GM21423 (cell line): ENCODE data around the gene CST3.
"Not testable (repeated sequence)": the region's sequence is repeated elsewhere in the genome, so short reads cannot be mapped to it uniquely, and the experiment has no call there.

Experiments used
- ATAC-seq: cut with Tn5 transposase; IDR thresholded peaks from one replicate; pipeline ENCODE4 v1.9.1; 2021; ENCODE audit warnings: mild to moderate bottlenecking, moderate library complexity; ENCODE audit not compliant: unreplicated experiment

Gene CST3

GRCh38 chr20:23662276-23662870 lies 24.6 kb upstream of the CST3 start:
- no peak for ATAC-seq

- no peak for ATAC-seq
Measured at GRCh38 chr20:23661002-23661429, 23.3 kb upstream of the CST3 start.

DNA sequence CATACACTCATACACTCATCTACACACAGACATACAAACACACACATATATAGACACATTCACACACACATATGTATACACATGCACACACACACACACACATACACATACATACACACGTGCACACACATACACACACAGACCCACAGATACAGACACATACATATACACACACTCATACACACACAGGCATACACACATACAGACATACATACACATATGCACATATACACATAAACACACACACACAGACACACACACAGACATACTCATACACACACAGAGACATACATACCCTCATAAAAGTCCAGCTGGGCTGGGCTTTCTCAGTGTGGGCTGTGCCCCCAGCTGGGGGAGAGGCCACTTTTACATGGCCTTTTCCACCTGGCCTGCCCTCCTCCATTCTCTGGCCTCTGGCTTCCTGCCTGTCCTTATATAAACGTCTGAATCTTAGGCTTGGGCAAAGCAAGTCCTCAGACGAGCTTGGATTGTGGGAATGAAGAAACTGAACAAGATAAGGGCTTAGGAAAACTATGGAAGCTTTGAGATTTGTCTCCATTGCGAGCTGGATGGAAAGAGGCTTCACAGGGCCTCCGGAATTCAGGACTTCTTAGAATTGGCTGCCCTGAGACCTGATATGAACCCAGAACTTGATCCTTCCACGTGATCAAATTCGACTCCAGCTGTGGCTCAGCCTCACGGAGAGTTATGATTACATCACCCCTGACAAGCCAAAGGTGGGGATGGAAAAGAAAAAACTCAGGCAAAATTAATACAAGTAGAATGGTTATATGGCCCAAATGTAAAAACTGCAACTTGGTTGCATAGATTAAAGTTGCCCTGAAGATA lies 22.5 kb upstream of the CST3 start:
- ATAC-seq, result no peak

- ATAC-seq, result not testable (repeated sequence)
Measured at GRCh38 chr20:23659610-23659988, 21.8 kb upstream of the CST3 start.

DNA sequence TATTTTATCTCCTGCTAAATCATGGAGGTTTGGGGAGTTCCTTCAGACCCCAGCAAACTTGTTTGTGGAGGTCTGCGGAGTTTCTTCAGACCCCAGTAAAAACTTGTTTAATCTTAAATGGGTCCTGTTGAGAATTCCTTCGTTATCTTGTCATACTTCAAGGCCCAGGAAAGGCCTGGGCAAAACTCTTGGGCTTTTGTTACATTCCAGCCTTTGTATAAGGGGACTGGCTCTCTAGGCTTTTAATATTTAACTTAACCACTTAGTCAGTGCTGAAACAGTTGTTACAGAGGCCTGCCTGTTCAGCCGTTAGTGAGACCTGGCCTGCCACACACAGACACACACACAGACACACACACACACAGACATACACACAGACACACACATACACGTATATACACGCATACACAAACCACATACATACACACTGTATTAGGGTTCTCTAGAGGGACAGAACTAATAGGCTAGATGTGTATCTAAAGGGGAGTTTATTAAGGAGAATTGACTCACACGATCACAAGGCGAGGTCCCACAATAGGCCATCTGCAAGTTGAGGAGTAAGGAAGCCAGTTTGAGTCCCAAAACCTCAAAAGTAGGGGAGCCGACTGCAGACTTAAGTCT lies 21.3 kb upstream of the CST3 start:
- no peak for ATAC-seq

GRCh38 chr20:23658336-23658735 lies 20.6 kb upstream of the CST3 start:
- no peak for ATAC-seq

DNA sequence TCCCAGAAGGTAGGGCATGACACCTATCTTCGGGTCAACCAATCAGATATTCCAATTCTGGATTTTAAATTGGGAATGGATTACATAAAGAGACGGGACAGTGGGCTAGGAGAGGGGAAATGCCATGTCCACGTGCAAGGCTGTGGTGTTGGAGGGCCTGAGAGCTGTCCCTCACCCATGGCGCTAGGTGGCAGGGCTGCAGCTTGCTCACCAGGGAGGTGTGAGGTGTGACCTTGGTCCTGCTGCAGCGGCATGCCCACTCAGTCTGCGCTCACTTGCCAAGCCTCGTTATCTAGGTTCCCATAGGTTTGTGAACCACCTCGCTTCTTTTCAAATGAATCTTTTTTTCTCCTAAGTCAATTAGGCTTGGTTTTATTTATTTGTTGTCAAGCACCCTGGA lies 19.4 kb upstream of the CST3 start:
- ATAC-seq, result no peak

DNA sequence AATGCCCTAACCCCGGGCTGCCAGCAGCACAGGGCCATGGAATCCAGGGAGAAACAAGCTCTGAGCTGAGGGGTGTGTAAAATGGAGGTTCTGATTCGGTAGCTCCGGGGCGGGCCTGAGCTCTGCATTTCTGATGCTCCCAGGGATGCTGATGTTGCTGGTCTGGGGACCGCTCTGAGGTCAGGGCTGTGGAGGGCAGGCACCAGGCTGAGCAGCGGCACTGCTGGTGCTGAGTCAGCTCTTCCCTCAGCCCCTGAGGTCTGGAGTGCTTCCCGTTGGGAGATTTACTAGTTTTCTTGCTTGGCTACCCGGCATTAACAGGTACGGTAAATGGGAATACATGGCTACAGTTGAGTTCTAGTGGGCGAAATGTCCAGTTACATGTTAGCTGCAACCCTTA lies 18.6 kb upstream of the CST3 start:
- ATAC-seq, result no peak

DNA sequence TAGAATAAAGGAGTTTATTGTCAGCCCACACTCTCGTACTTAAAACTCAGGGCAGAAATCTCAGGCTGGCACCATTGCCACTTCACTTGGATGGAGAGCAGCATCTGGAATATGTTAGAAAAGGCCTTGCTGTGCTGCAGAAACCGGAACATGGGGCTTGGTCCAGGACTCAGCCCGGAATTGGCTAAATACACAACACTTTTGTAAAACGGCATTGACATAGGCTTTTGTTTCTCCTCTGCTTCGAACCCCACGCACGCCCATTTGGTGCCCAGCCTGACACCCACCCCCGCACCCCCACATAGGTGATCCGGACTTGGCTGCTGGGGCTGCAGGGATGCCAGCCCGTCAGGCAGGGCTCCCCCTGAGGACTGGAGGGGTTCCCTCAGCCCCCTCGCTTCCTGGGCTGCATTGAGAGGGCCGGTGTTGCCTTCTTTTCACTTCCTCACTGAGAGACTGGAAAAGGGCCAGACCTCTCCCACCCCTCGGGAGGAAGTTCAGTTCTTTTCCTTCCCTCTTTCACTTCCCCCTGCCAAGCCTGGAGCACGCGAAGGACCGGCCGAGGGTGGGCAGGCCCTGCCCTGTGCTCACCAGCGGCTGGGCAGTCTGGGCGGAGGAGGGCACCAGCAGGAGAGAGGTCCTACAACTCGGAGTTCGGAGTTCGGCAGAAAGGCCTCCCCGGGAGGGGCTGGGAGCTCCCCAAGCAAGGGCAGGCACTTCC lies 17.9 kb upstream of the CST3 start:
- ATAC-seq, result no peak

DNA sequence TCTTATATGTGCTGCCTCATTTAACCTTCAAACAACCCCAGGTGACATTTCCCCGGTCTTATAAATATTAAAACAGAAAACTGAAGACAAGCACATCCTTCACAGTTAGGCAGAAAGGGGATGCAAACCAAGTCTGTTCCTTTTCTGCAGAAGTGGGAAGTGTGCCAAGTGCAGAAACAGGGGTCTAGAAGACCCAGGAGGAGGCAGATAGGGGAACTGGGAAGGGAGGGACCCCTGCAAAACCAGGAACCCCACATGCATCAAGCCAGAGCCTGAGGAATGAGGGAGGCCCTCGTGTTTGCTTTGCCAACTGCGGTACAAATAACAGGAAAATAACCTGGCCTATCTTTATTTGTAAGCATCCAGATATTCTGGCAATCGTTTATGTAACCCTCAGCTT lies 17.0 kb upstream of the CST3 start:
- no peak for ATAC-seq

DNA sequence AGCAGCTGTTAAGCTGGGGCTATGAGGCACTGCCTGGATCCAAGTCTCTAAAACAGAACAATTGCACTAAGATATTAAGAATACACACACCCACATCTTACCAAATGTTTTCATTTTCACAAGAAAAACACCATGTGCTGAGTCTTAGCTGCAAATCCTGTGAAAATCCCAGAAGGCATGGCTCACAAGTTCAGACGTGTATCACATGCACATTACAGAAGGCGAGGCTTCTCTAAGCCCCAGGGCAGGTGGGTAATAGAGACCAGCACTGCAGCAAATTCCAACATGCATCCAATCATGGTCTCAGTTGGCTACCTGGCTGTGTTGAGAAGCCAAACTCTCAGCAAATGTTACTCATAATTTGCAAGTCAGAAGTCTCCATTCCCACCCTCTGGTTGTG lies 16.2 kb upstream of the CST3 start:
- ATAC-seq, result no peak

DNA sequence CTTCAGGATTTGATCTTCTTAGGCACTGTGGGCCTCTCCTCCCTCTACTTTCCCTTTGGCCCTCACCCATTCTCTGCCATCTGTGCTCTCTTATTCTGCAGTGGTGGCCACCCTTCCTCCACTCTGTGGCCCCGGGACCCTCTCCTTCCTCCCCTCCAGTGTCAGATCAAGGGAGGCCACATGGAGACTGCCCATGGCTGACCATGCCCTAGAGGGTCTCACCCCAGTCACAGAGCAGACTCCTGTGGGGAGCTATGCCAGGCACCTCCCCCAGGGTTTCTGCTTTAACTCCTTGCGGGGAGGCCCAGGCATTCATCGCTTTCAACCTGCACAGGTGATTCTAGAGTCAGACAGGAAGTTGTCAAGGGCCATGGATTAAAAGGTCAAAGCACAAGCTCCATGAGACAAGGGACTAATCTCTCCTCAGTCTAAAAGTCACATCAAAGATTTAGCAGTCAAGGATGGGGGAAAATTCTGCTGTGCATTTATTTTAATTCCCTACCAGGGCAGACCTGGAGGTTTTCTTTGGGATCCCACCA lies 15.7 kb upstream of the CST3 start:
- ATAC-seq, result no peak

- ATAC-seq, result no peak
Measured at GRCh38 chr20:23652926-23653325, 15.2 kb upstream of the CST3 start.

DNA sequence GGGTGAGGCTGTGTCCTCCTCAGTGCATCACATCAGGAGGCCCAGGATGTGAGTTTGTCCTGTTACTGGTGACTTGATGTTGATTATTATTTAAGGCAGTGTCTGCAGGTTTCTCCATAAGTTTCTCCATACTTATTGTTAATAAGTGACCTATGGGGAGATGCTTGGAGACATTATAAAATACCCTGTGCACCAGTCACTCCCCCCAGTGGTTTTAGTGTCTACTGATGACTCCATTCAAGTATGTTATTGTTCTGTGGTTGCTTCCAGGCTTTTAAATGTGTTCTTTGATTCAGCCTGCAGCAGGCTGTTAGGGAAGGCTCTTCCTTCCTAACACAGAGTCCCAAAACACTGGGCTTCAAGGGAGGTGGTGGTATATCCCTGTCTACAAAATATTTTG lies 14.6 kb upstream of the CST3 start:
- ATAC-seq, result no peak

GRCh38 chr20:23651117-23651516 lies 13.4 kb upstream of the CST3 start:
- ATAC-seq, result no peak

GRCh38 chr20:23649830-23650417 lies 12.2 kb upstream of the CST3 start:
- ATAC-seq, result no peak

- no peak for ATAC-seq
Measured at GRCh38 chr20:23649242-23649641, 11.5 kb upstream of the CST3 start.

GRCh38 chr20:23647346-23647745 lies 9.6 kb upstream of the CST3 start:
- no peak for ATAC-seq

DNA sequence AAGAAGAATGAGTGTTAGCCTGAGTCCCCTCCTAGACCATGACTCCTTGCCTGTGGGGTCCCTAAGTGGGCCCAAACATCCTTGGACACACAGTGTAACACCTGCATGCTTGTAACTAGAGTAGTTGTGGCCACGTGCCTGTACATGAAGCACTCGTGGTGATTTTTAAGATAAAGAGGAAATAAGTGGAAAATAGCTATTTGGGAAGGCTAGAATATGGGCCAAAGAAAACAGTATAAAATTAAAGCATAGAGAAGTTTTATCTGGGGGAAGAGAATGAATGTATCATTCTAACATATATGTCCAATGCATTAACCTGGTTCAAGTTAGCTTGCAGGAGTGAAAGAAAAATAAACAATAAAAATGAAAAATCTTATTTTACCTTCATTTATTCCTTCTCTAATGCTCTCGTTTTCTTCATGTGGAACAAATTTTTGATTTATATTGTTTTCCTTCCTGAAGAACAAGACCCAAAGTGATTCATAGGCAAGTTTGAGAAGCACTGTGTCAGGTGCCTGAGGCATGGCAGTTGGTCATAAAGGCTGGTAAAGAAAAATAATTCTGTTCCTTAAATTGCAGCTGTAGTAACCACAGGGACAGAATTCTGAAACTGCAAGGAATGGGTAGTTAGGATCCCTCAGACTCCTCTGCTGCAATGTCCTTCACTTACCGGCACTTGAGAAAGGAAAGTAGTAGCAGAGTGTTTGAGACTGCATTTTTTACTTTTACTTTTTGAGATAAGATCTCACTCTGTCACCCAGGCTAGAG lies 8.5 kb upstream of the CST3 start:
- no peak for ATAC-seq

DNA sequence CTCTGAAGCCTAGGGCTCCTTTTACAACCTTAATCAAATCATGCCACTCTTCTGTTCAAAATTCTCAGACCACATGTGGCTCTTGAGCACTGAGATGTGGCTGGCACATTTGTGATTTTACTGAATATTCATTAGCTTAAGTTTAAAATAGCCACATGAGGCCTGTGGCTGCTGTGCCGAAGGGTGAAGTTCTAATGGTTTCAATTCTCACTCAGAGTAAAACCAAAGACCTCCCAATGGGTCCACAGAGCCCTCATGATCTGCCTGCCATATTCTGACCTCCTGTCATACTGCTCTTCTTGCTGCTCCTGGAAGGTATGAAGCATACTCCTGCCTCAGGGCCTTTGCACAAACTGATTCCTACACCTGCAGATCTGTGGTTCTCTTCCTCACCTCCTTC lies 7.8 kb upstream of the CST3 start:
- ATAC-seq, result no peak
